Fibroblast of lung (primary cell): Measurements from ENCODE around the gene NOL11. TPM values are rescaled to one million over a fixed set of nuclear protein-coding genes. Genes with fewer than 3 reads are reported as not detected.
A peak's percentile ranks its signal among the peaks of the same experiment; 100 is the strongest.

Experiments used
- DNase-seq, 2 donors: peaks; one replicate each; pipeline versions ENCODE4 v3.0.0 to v3.0.0-alpha.2; 2010; ENCODE audit warnings: low read depth in 2 of 2
- H2AFZ ChIP-seq: 2 replicates; pipeline ENCODE4 v1.5.1; 2012; ENCODE audit warnings: low read length, control low read depth, inconsistent platforms
- H3K27ac ChIP-seq: 2 replicates; pipeline ENCODE4 v1.5.1; 2011; ENCODE audit warnings: low read length, control low read depth; ENCODE audit not compliant: insufficient read depth
- H3K27me3 ChIP-seq: 2 replicates; pipeline ENCODE4 v1.5.1; 2011; ENCODE audit warnings: mild to moderate bottlenecking, low read length; ENCODE audit not compliant: control insufficient read depth, insufficient read depth
- H3K36me3 ChIP-seq: 2 replicates; pipeline ENCODE4 v1.5.1; 2011; ENCODE audit warnings: low read length; ENCODE audit not compliant: control insufficient read depth, insufficient read depth
- H3K4me1 ChIP-seq: 2 replicates; pipeline ENCODE4 v1.5.1; 2011; ENCODE audit warnings: low read length; ENCODE audit not compliant: control insufficient read depth, insufficient read depth; ENCODE audit errors: extremely low read depth
- H3K4me2 ChIP-seq: 2 replicates; pipeline ENCODE4 v1.5.1; 2011; ENCODE audit warnings: low read length, control low read depth; ENCODE audit not compliant: insufficient read depth; ENCODE audit errors: extremely low read depth
- H3K4me3 ChIP-seq, 4 experiments: fragments of 200-600 bp in 1 of 4; sonication (generic) in 1 of 4; replicated peaks in 1 of 4; 2 replicates each; pipeline ENCODE4 v1.5.1; 2011 to 2016; ENCODE audit warnings: low read length in 4 of 4, low read depth in 3 of 4, mild to moderate bottlenecking in 3 of 4, control low read depth in 2 of 4, inconsistent platforms in 1 of 4, mixed read lengths in 1 of 4; ENCODE audit not compliant: insufficient read depth in 1 of 4; ENCODE audit errors: control extremely low read depth in 1 of 4
- H3K79me2 ChIP-seq: 2 replicates; pipeline ENCODE4 v1.5.1; 2012; ENCODE audit warnings: mild to moderate bottlenecking, low read length, inconsistent platforms; ENCODE audit not compliant: control insufficient read depth, insufficient read depth
- H3K9ac ChIP-seq: 2 replicates; pipeline ENCODE4 v1.5.1; 2011; ENCODE audit warnings: mild to moderate bottlenecking, low read length, control low read depth; ENCODE audit not compliant: insufficient read depth
- H3K9me3 ChIP-seq: 2 replicates; pipeline ENCODE4 v1.5.1; 2012; ENCODE audit warnings: low read depth, low read length; ENCODE audit not compliant: control insufficient read depth, insufficient read depth
- H4K20me1 ChIP-seq: 2 replicates; pipeline ENCODE4 v1.5.1; 2011; ENCODE audit warnings: low read length; ENCODE audit not compliant: control insufficient read depth, insufficient read depth; ENCODE audit errors: extremely low read depth
- CTCF ChIP-seq, 2 donors: IDR thresholded peaks in 1 of 2; conservative IDR thresholded peaks in 1 of 2; 1 replicate in 1 of 2; 2 replicates in 1 of 2; pipeline ENCODE4 v1.5.1; 2011 to 2012; ENCODE audit warnings: low read length in 2 of 2, control low read depth in 1 of 2, inconsistent platforms in 1 of 2, low read depth in 1 of 2, mild to moderate bottlenecking in 1 of 2
- EZH2 ChIP-seq: IDR thresholded peaks from 2 replicates; pipeline ENCODE4 v1.5.1; 2012; ENCODE audit warnings: low read length, control low read depth, mild to moderate bottlenecking; ENCODE audit errors: missing control alignments
- polyA plus RNA-seq, 2 donors: library from polyadenylated mRNA; depleted of rRNA in 1 of 2; stranded (reverse) in 1 of 2; unstranded in 1 of 2; fragments of >200 nt; gene quantifications; 2 replicates each; pipeline ENCODE4 v1.2.1, GENCODE V29; 2011 to 2012; ENCODE audit warnings: missing spikeins in 1 of 2
- total RNA-seq: library from RNA; depleted of rRNA; stranded (reverse); fragments of >200 nt; gene quantifications from 2 replicates; pipeline ENCODE4 v1.2.1, GENCODE V29; 2014

Gene NOL11
- total and polyA plus RNA-seq, 2 donors (not counting 1 experiment from before 2014, with no cell fraction given) = 21.5 to 35.6 TPM

- no peak overlapping the region for H3K9ac ChIP-seq
- H2AFZ ChIP-seq = no peak overlapping the region
- H3K4me2 ChIP-seq = no peak overlapping the region
- no peak overlapping the region for H3K27ac ChIP-seq
- no peak for TF ChIP-seq CTCF (conservative IDR thresholded peaks at IDR 0.05 in 1 of 2, IDR thresholded peaks at IDR 0.05 in 1 of 2; ENCODE audit: low read depth in 1 of 2, low read length in 2 of 2)
- no peak for TF ChIP-seq EZH2
- no peaks in the 10 kb centered on the region for H3K9me3 ChIP-seq
- no peak overlapping the region for H3K4me3 ChIP-seq
- no peaks in the 10 kb centered on the region for H3K79me2 ChIP-seq
- no peaks in the 10 kb centered on the region for H3K4me1 ChIP-seq
- peak; percentile 6 to 8 for DNase-seq
- H4K20me1 ChIP-seq = no peaks in the 10 kb centered on the region
- H3K27me3 ChIP-seq = no peaks in the 10 kb centered on the region
- H3K36me3 ChIP-seq = no peaks in the 10 kb centered on the region
Measured at GRCh38 chr17:67696347-67696746, 21.4 kb upstream of the NOL11 start.

GRCh38 chr17:67696853-67697498, 20.8 kb upstream of the NOL11 start:
- H3K4me2 ChIP-seq = no peak overlapping the region
- no peak overlapping the region for H2AFZ ChIP-seq
- no peaks in the 10 kb centered on the region for H3K27me3 ChIP-seq
- H3K27ac ChIP-seq = no peak overlapping the region
- H4K20me1 ChIP-seq = no peaks in the 10 kb centered on the region
- no peaks in the 10 kb centered on the region for H3K4me1 ChIP-seq
- no peaks in the 10 kb centered on the region for H3K9me3 ChIP-seq
- H3K9ac ChIP-seq = no peak overlapping the region
- no peak for DNase-seq
- no peaks in the 10 kb centered on the region for H3K36me3 ChIP-seq
- no peaks in the 10 kb centered on the region for H3K79me2 ChIP-seq
- TF ChIP-seq EZH2 (no peak), CTCF (conservative IDR thresholded peaks at IDR 0.05 in 1 of 2, IDR thresholded peaks at IDR 0.05 in 1 of 2; ENCODE audit: low read depth in 1 of 2, low read length in 2 of 2) (no peak)
- no peak overlapping the region for H3K4me3 ChIP-seq

GRCh38 chr17:67700037-67700724, 17.6 kb upstream of the NOL11 start:
- H2AFZ ChIP-seq = no peak overlapping the region
- H3K4me2 ChIP-seq = no peak overlapping the region
- H3K9ac ChIP-seq = no peak overlapping the region
- H3K79me2 ChIP-seq = no peaks in the 10 kb centered on the region
- H3K9me3 ChIP-seq = no peaks in the 10 kb centered on the region
- H3K4me3 ChIP-seq = no peak overlapping the region
- no peak for DNase-seq
- H3K4me1 ChIP-seq = no peaks in the 10 kb centered on the region
- TF ChIP-seq CTCF (conservative IDR thresholded peaks at IDR 0.05 in 1 of 2, IDR thresholded peaks at IDR 0.05 in 1 of 2; ENCODE audit: low read depth in 1 of 2, low read length in 2 of 2) = no peak
- no peak for TF ChIP-seq EZH2
- no peaks in the 10 kb centered on the region for H3K36me3 ChIP-seq
- no peaks in the 10 kb centered on the region for H4K20me1 ChIP-seq
- H3K27ac ChIP-seq = no peak overlapping the region
- no peaks in the 10 kb centered on the region for H3K27me3 ChIP-seq
